Fibroblast of the aortic adventitia (primary cell): ENCODE measurements around the gene DUSP8. TPM values are rescaled to one million over a fixed set of nuclear protein-coding genes. Genes with fewer than 3 reads are reported as not detected.

ENCODE experiments used
- DNase-seq: peaks from one replicate; pipeline ENCODE4 v3.0.0-alpha.2; 2010; ENCODE audit warnings: low read depth
- H3K4me3 ChIP-seq: 2 replicates; pipeline ENCODE4 v1.5.1; 2011; ENCODE audit warnings: low read depth, mild to moderate bottlenecking, control low read depth, low read length, moderate library complexity
- CTCF ChIP-seq: IDR thresholded peaks from 2 replicates; pipeline ENCODE4 v1.5.1; 2011; ENCODE audit warnings: mild to moderate bottlenecking, low read length, control low read depth, inconsistent platforms; ENCODE audit not compliant: insufficient read depth
- total RNA-seq: library from RNA; depleted of rRNA; stranded (reverse); fragments of >200 nt; gene quantifications from 2 replicates; pipeline ENCODE4 v1.2.3, GENCODE V29; 2012; ENCODE audit warnings: low replicate concordance

The DUSP8 gene
- total RNA-seq, 1 donor: 0.36 TPM

DNA sequence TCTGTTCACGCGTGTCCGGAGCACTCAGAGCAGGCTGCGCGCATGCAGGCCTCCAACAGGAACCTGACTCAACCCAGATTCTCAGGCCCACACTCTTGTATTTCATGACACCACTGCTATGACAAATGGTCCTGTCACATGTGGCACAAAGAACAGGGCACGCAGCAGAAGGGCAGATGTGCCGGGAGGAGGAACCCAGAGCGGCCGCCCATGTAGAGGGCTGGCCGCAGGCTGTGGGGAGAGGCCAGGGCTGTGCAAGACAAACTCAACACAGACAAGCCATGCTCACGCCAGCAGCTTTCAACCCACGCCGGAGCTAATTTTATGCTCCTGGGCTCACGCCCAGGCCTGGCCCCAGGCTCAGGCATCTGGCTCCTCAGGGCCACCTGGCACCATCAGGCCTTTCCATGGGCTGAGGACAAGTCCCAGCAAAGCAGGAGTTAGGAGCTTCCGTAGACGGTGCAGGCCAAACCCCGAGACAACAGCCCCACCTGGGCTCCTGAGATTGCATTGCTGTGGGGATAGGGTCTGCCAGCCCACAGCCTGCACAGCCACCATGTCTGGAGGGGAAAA is 40.0 kb downstream of the DUSP8 start:
- peak; percentile 72 for DNase-seq
- no peak overlapping the region for H3K4me3 ChIP-seq
- TF ChIP-seq CTCF: no peak

DNA sequence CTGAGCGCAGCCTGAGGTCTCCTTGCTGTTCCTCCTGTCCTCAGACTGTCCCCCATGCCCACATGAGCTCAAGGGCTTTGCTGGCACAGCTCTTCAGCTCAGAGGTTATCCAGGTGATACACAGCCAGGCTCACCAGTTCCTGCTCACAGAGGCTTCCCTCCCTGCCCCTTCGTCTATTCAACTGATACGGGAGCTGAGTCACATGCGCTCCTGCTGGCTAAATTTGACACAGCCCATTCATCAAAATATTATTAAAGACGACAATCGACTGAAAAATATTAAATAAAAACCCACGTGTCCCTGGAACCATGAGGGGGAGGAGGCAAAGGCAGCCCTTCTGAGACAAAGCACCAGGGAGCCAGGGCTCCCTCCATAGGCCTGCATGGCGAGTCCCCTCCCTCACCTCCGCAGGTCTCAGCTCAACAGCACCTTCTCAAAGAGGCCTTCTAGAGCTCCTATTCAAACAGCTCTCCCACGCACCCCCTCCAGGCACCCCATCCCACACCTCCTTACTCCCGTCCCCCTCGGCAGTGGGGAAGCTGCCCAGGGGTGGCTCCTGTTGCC is 40.5 kb downstream of the DUSP8 start:
- H3K4me3 ChIP-seq: no peak overlapping the region
- peak; percentile 32 for DNase-seq
- peak; percentile 14 for TF ChIP-seq CTCF

GRCh38 chr11:1530686-1531448 is 41.2 kb downstream of the DUSP8 start:
- H3K4me3 ChIP-seq: no peak overlapping the region
- TF ChIP-seq CTCF: no peak
- no peak for DNase-seq

GRCh38 chr11:1529774-1530173 is 42.3 kb downstream of the DUSP8 start:
- no peak overlapping the region for H3K4me3 ChIP-seq
- no peak for TF ChIP-seq CTCF
- DNase-seq: no peak

GRCh38 chr11:1529286-1529685 is 42.8 kb downstream of the DUSP8 start:
- H3K4me3 ChIP-seq: no peak overlapping the region
- DNase-seq: no peak
- TF ChIP-seq CTCF: no peak

GRCh38 chr11:1528710-1529109 is 43.4 kb downstream of the DUSP8 start:
- no peak for TF ChIP-seq CTCF
- no peak overlapping the region for H3K4me3 ChIP-seq
- no peak for DNase-seq
